HG03066 (cell line): ENCODE data around the gene SNAP23.

Experiments
- ATAC-seq: cut with Tn5 transposase; IDR thresholded peaks from one replicate; pipeline ENCODE4 v1.9.1; 2021; ENCODE audit warnings: low read depth; ENCODE audit not compliant: unreplicated experiment

Gene SNAP23

GRCh38 chr15:42494998-42495360, 455 bp upstream of the SNAP23 start:
- ATAC-seq, result no peak

GRCh38 chr15:42498212-42499068, 3.0 kb downstream of the SNAP23 start:
- ATAC-seq, result no peak

- no peak for ATAC-seq
Measured at GRCh38 chr15:42499858-42500609, 4.6 kb downstream of the SNAP23 start.

GRCh38 chr15:42502477-42502876, 7.0 kb downstream of the SNAP23 start:
- no peak for ATAC-seq

GRCh38 chr15:42503825-42504224, 8.4 kb downstream of the SNAP23 start:
- ATAC-seq, result no peak

- ATAC-seq, result no peak
Measured at GRCh38 chr15:42504631-42505030, 9.2 kb downstream of the SNAP23 start.

- ATAC-seq, result no peak
Measured at GRCh38 chr15:42507514-42507913, 12.1 kb downstream of the SNAP23 start.

- ATAC-seq, result no peak
Measured at GRCh38 chr15:42508263-42508690, 12.8 kb downstream of the SNAP23 start.

GRCh38 chr15:42510258-42511006, 15.0 kb downstream of the SNAP23 start:
- no peak for ATAC-seq

GRCh38 chr15:42511007-42511391, 15.6 kb downstream of the SNAP23 start:
- no peak for ATAC-seq

GRCh38 chr15:42523331-42523730, 27.9 kb downstream of the SNAP23 start:
- no peak for ATAC-seq

- ATAC-seq, result no peak
Measured at GRCh38 chr15:42528970-42529369, 33.5 kb downstream of the SNAP23 start.

- ATAC-seq, result no peak
Measured at GRCh38 chr15:42533246-42533645, 37.8 kb downstream of the SNAP23 start.

GRCh38 chr15:42544853-42545629, 49.6 kb downstream of the SNAP23 start:
- no peak for ATAC-seq

- ATAC-seq, result no peak
Measured at GRCh38 chr15:42547918-42548248, 52.4 kb downstream of the SNAP23 start.

GRCh38 chr15:42548249-42549031, 53.0 kb downstream of the SNAP23 start, which contains the start of the genes HAUS2 and LRRC57:
Gene HAUS2, plus strand, starts transcription at chr15:42548838. Its CDS starts 35 bp downstream, at chr15:42548873.
Gene LRRC57, minus strand, starts transcription at chr15:42548793. Its CDS starts 359 bp downstream, at chr15:42548434.
- ATAC-seq, result peak; percentile 56

- peak; percentile 25 for ATAC-seq
Measured at GRCh38 chr15:42549032-42549491, 53.6 kb downstream of the SNAP23 start.

GRCh38 chr15:42549741-42550392, 54.4 kb downstream of the SNAP23 start:
- no peak for ATAC-seq

- no peak for ATAC-seq
Measured at GRCh38 chr15:42553554-42553953, 58.1 kb downstream of the SNAP23 start.
